ENCODE results near the gene KIF26B. TPM values are rescaled to one million over a fixed set of nuclear protein-coding genes. Genes with fewer than 3 reads are reported as not detected.

KIF26B gene
- total RNA-seq, 3 donors from 2014 or later = 0.14 to 3.2 (median 0.39) TPM

DNA sequence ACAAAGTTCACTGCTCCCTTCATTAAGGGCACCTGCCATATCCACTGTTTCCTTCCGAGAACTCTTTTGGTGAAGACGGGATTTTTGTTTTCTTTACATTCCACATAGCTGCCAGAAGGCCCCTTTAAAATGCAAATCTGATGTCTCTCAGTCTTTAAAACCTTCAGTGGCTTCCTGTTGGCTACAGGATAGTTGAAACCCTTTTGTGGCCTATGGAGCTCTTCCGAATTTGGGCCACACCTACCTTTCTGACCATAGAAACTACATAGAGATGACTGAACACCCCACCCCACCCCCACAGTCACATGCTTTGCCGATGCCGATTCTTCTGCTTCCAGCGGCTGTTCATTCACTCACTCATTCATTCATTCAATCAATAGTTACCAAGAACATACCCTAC, 502.6 kb downstream of the KIF26B start:
- H3K9me3 ChIP-seq = no peaks in the 10 kb centered on the region
- intact Hi-C loops (cut with DNase I, micrococcal nuclease) = no loop called here
- ATAC-seq (no peak), DNase-seq (no peak)
- no peaks in the 10 kb centered on the region for H3K4me1 ChIP-seq (ENCODE audit: low read depth)
- TF ChIP-seq CTCF (IDR thresholded peaks at IDR 0.05) = no peak
- H3K4me3 ChIP-seq = no peak overlapping the region
- no peaks in the 10 kb centered on the region for H3K36me3 ChIP-seq (ENCODE audit: low read depth)

- DNase-seq (no peak), ATAC-seq (no peak)
- H3K9me3 ChIP-seq = no peaks in the 10 kb centered on the region
- no peaks in the 10 kb centered on the region for H3K4me1 ChIP-seq (ENCODE audit: low read depth)
- no peak for TF ChIP-seq CTCF (IDR thresholded peaks at IDR 0.05)
- H3K36me3 ChIP-seq (ENCODE audit: low read depth) = no peaks in the 10 kb centered on the region
- H3K4me3 ChIP-seq = no peak overlapping the region
- intact Hi-C loops (cut with DNase I, micrococcal nuclease) = no loop called here
Observed at GRCh38 chr1:245663373-245663772, 508.6 kb downstream of the KIF26B start.

DNA sequence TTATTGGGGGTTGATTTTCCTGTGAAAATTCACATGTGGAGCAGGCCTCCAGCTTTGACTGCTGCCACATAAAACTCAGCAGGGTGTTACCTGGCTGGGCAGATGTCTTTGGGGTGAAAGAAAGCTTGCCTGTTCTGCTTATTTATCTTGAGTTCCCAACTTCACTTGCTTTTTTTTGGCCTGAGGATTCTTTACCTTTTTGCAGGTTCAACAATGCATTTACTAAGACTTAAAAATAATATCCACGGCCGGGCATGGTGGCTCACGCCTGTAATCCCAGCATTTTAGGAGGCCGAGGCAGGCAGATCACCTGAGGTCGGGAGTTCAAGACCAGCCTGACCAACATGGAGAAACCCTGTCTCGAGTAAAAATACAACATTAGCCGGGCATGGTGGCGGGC, 509.1 kb downstream of the KIF26B start:
- ATAC-seq (no peak), DNase-seq (no peak)
- no peak overlapping the region for H3K4me3 ChIP-seq
- no peaks in the 10 kb centered on the region for H3K36me3 ChIP-seq (ENCODE audit: low read depth)
- no peaks in the 10 kb centered on the region for H3K9me3 ChIP-seq
- H3K4me1 ChIP-seq (ENCODE audit: low read depth) = no peaks in the 10 kb centered on the region
- intact Hi-C loops (cut with DNase I, micrococcal nuclease) = no loop called here
- TF ChIP-seq CTCF (IDR thresholded peaks at IDR 0.05) = no peak

GRCh38 chr1:245666412-245666811, 511.6 kb downstream of the KIF26B start:
- DNase-seq (no peak), ATAC-seq (no peak)
- no peaks in the 10 kb centered on the region for H3K36me3 ChIP-seq (ENCODE audit: low read depth)
- no peaks in the 10 kb centered on the region for H3K4me1 ChIP-seq (ENCODE audit: low read depth)
- no peaks in the 10 kb centered on the region for H3K9me3 ChIP-seq
- no peak overlapping the region for H3K4me3 ChIP-seq
- intact Hi-C loops (cut with DNase I, micrococcal nuclease) = no loop called here
- TF ChIP-seq CTCF (IDR thresholded peaks at IDR 0.05) = no peak

GRCh38 chr1:245671349-245671748, 516.6 kb downstream of the KIF26B start:
- DNase-seq (no peak), ATAC-seq (no peak)
- intact Hi-C loops (cut with DNase I, micrococcal nuclease) = no loop called here
- H3K4me1 ChIP-seq (ENCODE audit: low read depth) = no peaks in the 10 kb centered on the region
- no peaks in the 10 kb centered on the region for H3K9me3 ChIP-seq
- TF ChIP-seq CTCF (IDR thresholded peaks at IDR 0.05) = no peak
- no peak overlapping the region for H3K4me3 ChIP-seq
- H3K36me3 ChIP-seq (ENCODE audit: low read depth) = no peaks in the 10 kb centered on the region
